GM12878 (cell line): ENCODE data around the gene GOLGA5. TPM values are rescaled to one million over a fixed set of nuclear protein-coding genes. Genes with fewer than 3 reads are reported as not detected.

Experiments
- ATAC-seq: fragments of 200-7000 bp; cut with Tn5 transposase; 3 replicates; pipeline ENCODE4 v1.9.1; 2020; ENCODE audit warnings: mild to moderate bottlenecking, moderate library complexity
- BruUV-seq: library from RNA; stranded (reverse); fragments of 400-500 nt; replicated peaks from 2 replicates; lab custom pipeline; 2021; lab: Mats Ljungman, UMichigan
- CTCF ChIA-PET: fragments of 300-600 bp; sonication (Branson Sonifier 250); formaldehyde crosslinking; extraction: SDS; loops from one replicate; lab custom pipeline; 2021; ENCODE audit warnings: inconsistent platforms; lab: Yijun Ruan, JAX
- POLR2A ChIA-PET: fragments of 350-600 bp; formaldehyde crosslinking; extraction: SDS; loops from one replicate; lab custom pipeline; 2021; ENCODE audit warnings: inconsistent platforms; lab: Charles Lee
- RAD21 ChIA-PET: fragments of 300-600 bp; sonication (Branson Sonifier 250); formaldehyde crosslinking; loops from one replicate; lab custom pipeline; 2023; ENCODE audit warnings: antibody characterized with exemption; ENCODE audit not compliant: unreplicated experiment; lab: Charles Lee
- SMC1A ChIA-PET: fragments of 300-600 bp; sonication (Branson Sonifier 250); formaldehyde crosslinking; loops from one replicate; lab custom pipeline; 2023; ENCODE audit not compliant: unreplicated experiment, uncharacterized antibody; lab: Charles Lee
- DNase-seq: peaks from one replicate; pipeline ENCODE4 v3.0.0-alpha.2; 2011; ENCODE audit warnings: low read depth, low spot score
- FAIRE-seq: peaks from 3 replicates; lab custom pipeline; 2011; peaks lifted over from hg19 to GRCh38; lab: Jason Lieb, UNC
- H2AFZ ChIP-seq: 2 replicates; pipeline ENCODE4 v1.6.0; 2011; ENCODE audit warnings: low read depth, low read length, control low read depth; ENCODE audit not compliant: control insufficient read depth
- H3K27ac ChIP-seq: 2 replicates; pipeline ENCODE4 v1.5.1; 2011; ENCODE audit warnings: control low read depth; ENCODE audit not compliant: control insufficient read depth, insufficient read depth
- H3K27me3 ChIP-seq, 2 experiments: replicated peaks in 1 of 2; 2 replicates each; pipeline versions ENCODE4 v1.6.0 to v1.6.1; 2011; ENCODE audit warnings: low read length in 1 of 2; ENCODE audit not compliant: control insufficient read depth in 2 of 2, insufficient read depth in 2 of 2
- H3K36me3 ChIP-seq, 2 experiments: 2 replicates each; pipeline ENCODE4 v1.5.1; 2011; ENCODE audit warnings: low read length in 1 of 2; ENCODE audit not compliant: control insufficient read depth in 2 of 2, insufficient read depth in 2 of 2
- H3K4me1 ChIP-seq: 2 replicates; pipeline ENCODE4 v1.6.1; 2011; ENCODE audit warnings: mild to moderate bottlenecking, low read length, moderate library complexity, mixed read lengths; ENCODE audit not compliant: control insufficient read depth, insufficient read depth
- H3K4me2 ChIP-seq: 2 replicates; pipeline ENCODE4 v1.6.0; 2011; ENCODE audit warnings: control low read depth; ENCODE audit not compliant: control insufficient read depth, insufficient read depth
- H3K4me3 ChIP-seq: fragments of 200-600 bp; sonication (generic); 2 replicates; pipeline ENCODE4 v1.5.1; 2016
- H3K79me2 ChIP-seq: 2 replicates; pipeline ENCODE4 v1.6.0; 2011; ENCODE audit warnings: low read length; ENCODE audit not compliant: control insufficient read depth, insufficient read depth
- H3K9ac ChIP-seq: 2 replicates; pipeline ENCODE4 v1.8.0; 2011; ENCODE audit warnings: low read length, control low read depth, mixed read lengths; ENCODE audit not compliant: control insufficient read depth, insufficient read depth
- H3K9me3 ChIP-seq: replicated peaks from 3 replicates; pipeline ENCODE4 v1.5.1; 2011; ENCODE audit warnings: mild to moderate bottlenecking, low read length; ENCODE audit not compliant: control insufficient read depth, insufficient read depth
- H4K20me1 ChIP-seq: 2 replicates; pipeline ENCODE4 v1.6.0; 2011; ENCODE audit not compliant: control insufficient read depth, insufficient read depth
- CTCF ChIP-seq, 3 experiments: IDR thresholded peaks in 2 of 3; conservative IDR thresholded peaks in 1 of 3; 2 replicates each; pipeline ENCODE4 v1.5.1; 2011; ENCODE audit warnings: low read depth in 3 of 3, low read length in 3 of 3, mild to moderate bottlenecking in 3 of 3, control low read depth in 2 of 3, moderate library complexity in 2 of 3, inconsistent platforms in 1 of 3, mixed read lengths in 1 of 3; ENCODE audit not compliant: control insufficient read depth in 2 of 3, insufficient read depth in 1 of 3; ENCODE audit errors: extremely low read depth in 1 of 3
- DPF2 ChIP-seq: fragments of 450-650 bp; IDR thresholded peaks from 2 replicates; pipeline ENCODE4 v1.6.1; 2017; ENCODE audit warnings: mild to moderate bottlenecking
- IRF3 ChIP-seq: fragments of 450-650 bp; IDR thresholded peaks from 2 replicates; pipeline ENCODE4 v1.6.1; 2014; ENCODE audit warnings: mild to moderate bottlenecking
- MLLT1 ChIP-seq: fragments of 450-650 bp; IDR thresholded peaks from 2 replicates; pipeline ENCODE4 v1.6.1; 2016; ENCODE audit warnings: mild to moderate bottlenecking
- PKNOX1 ChIP-seq: fragments of 450-650 bp; IDR thresholded peaks from 2 replicates; pipeline ENCODE4 v1.6.1; 2016; ENCODE audit warnings: mild to moderate bottlenecking
- RAD21 ChIP-seq: IDR thresholded peaks from 2 replicates; pipeline ENCODE4 v1.6.1; 2011; ENCODE audit warnings: mild to moderate bottlenecking, low read depth, low read length, moderate library complexity; ENCODE audit not compliant: insufficient read depth
- SMC3 ChIP-seq: IDR thresholded peaks from 2 replicates; pipeline ENCODE4 v1.6.1; 2011; ENCODE audit warnings: low read length, improper control_type of control experiment, borderline replicate concordance
- WGBS: methylation state at CpG from one replicate; pipeline ENCODE4 v1.1.6; 2016; ENCODE audit warnings: low lambda C conversion rate; ENCODE audit not compliant: insufficient replicate concordance, insufficient coverage; ENCODE audit errors: missing lambda C conversion rate; 5-methylcytosine and 5-hydroxymethylcytosine counted together
- in situ Hi-C: fragments of 300-500 bp; cut with MboI; formaldehyde crosslinking; loops from 9 replicates; pipeline ENCODE4 v1.14.3; 2018; ENCODE audit warnings: mixed read lengths
- intact Hi-C: fragments of 100-400 bp; cut with micrococcal nuclease; formaldehyde crosslinking; loops from one replicate; pipeline ENCODE4 v1.14.2; 2022; ENCODE audit not compliant: unreplicated experiment
- polyA plus RNA-seq, 11 experiments: library from polyadenylated mRNA; depleted of rRNA in 4 of 11; unstranded in 6 of 11; stranded (reverse) in 5 of 11; fragments of >200 nt; fragmentation: Nextera tagmentation in 4 of 11; fragmentation: Illumina TruSeq in 1 of 11; extraction: Ambion mirVana in 4 of 11; extraction: Trizol in 1 of 11; gene quantifications; 1 replicate in 1 of 11; 2 replicates in 10 of 11; pipeline versions ENCODE4 v1.2.1 to v1.2.3, GENCODE V29; 2011 to 2016; ENCODE audit warnings: inconsistent platforms in 2 of 11, missing spikeins in 2 of 11, low read depth in 1 of 11
- total RNA-seq, 4 experiments: library from RNA; depleted of rRNA in 3 of 4; stranded (reverse); fragments of >200 nt in 3 of 4; fragmentation: Illumina TruSeq in 1 of 4; extraction: Trizol in 1 of 4; gene quantifications; 2 replicates each; pipeline versions ENCODE4 v1.2.1 to v1.2.3, GENCODE V29; 2013 to 2021

Gene GOLGA5
- total and polyA plus RNA-seq, 10 of the 15 experiments (the other 5 are each of a cell fraction or from before 2014, with no cell fraction given), result 10.9 to 30.1 (median 19.7) TPM

GRCh38 chr14:92783813-92784431, 10.2 kb upstream of the GOLGA5 start:
- no peak overlapping the region for H3K4me2 ChIP-seq
- no peaks in the 10 kb centered on the region for H3K79me2 ChIP-seq
- H4K20me1 ChIP-seq, result no peaks in the 10 kb centered on the region
- TF ChIP-seq DPF2 (no peak), CTCF (IDR thresholded peaks at IDR 0.05 in 2 of 3, conservative IDR thresholded peaks at IDR 0.05 in 1 of 3; ENCODE audit: control insufficient read depth in 2 of 3, extremely low read depth in 1 of 3, insufficient read depth in 1 of 3, low read depth in 3 of 3, low read length in 3 of 3) (peak; percentile 52 to 66 (median 62); a peak in 5 of 6 replicates), RAD21 (peak; percentile 77), SMC3 (peak; percentile 80; the same call in 1 of the 2 replicates), PKNOX1 (peak; percentile 56; the same call in 1 of the 2 replicates), MLLT1 (no peak), IRF3 (no peak)
- SMC1A ChIA-PET, result interaction anchor here (0.6 to 10.8 kb wide), 14 partner anchors 10 to 487 kb away, joined by 3 to 151 read pairs (median 3); partner anchors contain the start of gene GOLGA5
- no peak overlapping the region for H3K27ac ChIP-seq
- DNase-seq (no peak), ATAC-seq (peak; percentile 88), FAIRE-seq (peak; percentile 57)
- H3K27me3 ChIP-seq, result no peaks in the 10 kb centered on the region
- peaks cover 2% of the 10 kb centered on the region for H3K9me3 ChIP-seq
- H2AFZ ChIP-seq, result no peak overlapping the region
- no peak overlapping the region for H3K9ac ChIP-seq
- intact Hi-C loops (loop anchor here (1.0 to 5.0 kb wide), 4 partner anchors 39 to 197 kb away; no protein-coding TSS in a partner anchor), in situ Hi-C loops (loop anchor here (5.0 kb wide), 1 partner anchor 72 kb away; no protein-coding TSS in a partner anchor)
- CTCF ChIA-PET, result interaction anchor here (0.6 to 8.6 kb wide), 24 partner anchors 12 to 678 kb away, joined by 3 to 122 read pairs (median 4); partner anchors contain the start of gene ATXN3
- RAD21 ChIA-PET, result interaction anchor here (0.7 to 9.4 kb wide), 13 partner anchors 8 to 194 kb away, joined by 3 to 106 read pairs (median 4); partner anchors contain the start of gene LGMN
- 0 out of 2 replicates have a peak, but pooled peaks cover 3% of the 10 kb centered on the region for H3K4me1 ChIP-seq
- no peak overlapping the region for H3K4me3 ChIP-seq
- WGBS, result 52% methylated on average over 2 of the region's 2 CpGs
- no peaks in the 10 kb centered on the region for H3K36me3 ChIP-seq
- no TSS peak for BruUV-seq
- POLR2A ChIA-PET, result interaction anchor here (0.5 kb wide), 2 partner anchors 70 to 107 kb away, joined by 3 read pairs; no protein-coding TSS in a partner anchor
